Thoracic aorta (tissue), 2 donors: ENCODE data around the gene IL17C. TPM values are rescaled to one million over a fixed set of nuclear protein-coding genes. Genes with fewer than 3 reads are reported as not detected.

Experiments
- ATAC-seq: fragments of 150-250 bp; one replicate; pipeline ENCODE4 v1.8.0; 2017; ENCODE audit warnings: low read depth; ENCODE audit not compliant: insufficient number of reproducible peaks, low FRiP score
- DNase-seq: peaks from one replicate; pipeline ENCODE4 v3.0.0-alpha.2; 2020; ENCODE audit warnings: low spot score
- H3K27ac ChIP-seq, 2 donors: fragments of 200-600 bp; sonication (generic); 1 replicate in 1 of 2; 2 replicates in 1 of 2; pipeline ENCODE4 v1.5.1; 2016; ENCODE audit warnings: mild to moderate bottlenecking in 2 of 2, moderate library complexity in 2 of 2
- H3K27me3 ChIP-seq: fragments of 200-600 bp; sonication (generic); replicated peaks from 2 replicates; pipeline ENCODE4 v1.6.0; 2016; ENCODE audit warnings: mild to moderate bottlenecking; ENCODE audit not compliant: insufficient read depth
- H3K36me3 ChIP-seq: fragments of 200-600 bp; sonication (generic); one replicate; pipeline ENCODE4 v1.5.1; 2016
- H3K4me1 ChIP-seq, 2 donors: fragments of 200-600 bp; sonication (generic); 1 replicate in 1 of 2; 2 replicates in 1 of 2; pipeline versions ENCODE4 v1.5.1 to v1.6.0; 2016; ENCODE audit warnings: low read depth in 2 of 2, mild to moderate bottlenecking in 1 of 2; ENCODE audit not compliant: control insufficient read depth in 1 of 2
- H3K4me3 ChIP-seq: fragments of 200-600 bp; sonication (generic); 2 replicates; pipeline ENCODE4 v1.5.1; 2016; ENCODE audit warnings: mild to moderate bottlenecking
- H3K9me3 ChIP-seq: fragments of 200-600 bp; sonication (generic); 2 replicates; pipeline ENCODE4 v1.5.1; 2016
- total RNA-seq, 2 donors: library from RNA; depleted of rRNA; stranded (reverse); fragments of >200 nt; gene quantifications; one replicate each; pipeline versions ENCODE4 v1.1.0 to v1.2.3, GENCODE V29; 2016
- TF ChIP-seq, protein P1 (sequence below): fragments of 200-600 bp; sonication (generic); IDR thresholded peaks from one replicate; pipeline ENCODE4 v1.5.1; 2019; ENCODE audit warnings: antibody characterized with exemption

IL17C gene
- total RNA-seq, 2 donors from 2014 or later, result 0.92 TPM; not detected in 1

DNA sequence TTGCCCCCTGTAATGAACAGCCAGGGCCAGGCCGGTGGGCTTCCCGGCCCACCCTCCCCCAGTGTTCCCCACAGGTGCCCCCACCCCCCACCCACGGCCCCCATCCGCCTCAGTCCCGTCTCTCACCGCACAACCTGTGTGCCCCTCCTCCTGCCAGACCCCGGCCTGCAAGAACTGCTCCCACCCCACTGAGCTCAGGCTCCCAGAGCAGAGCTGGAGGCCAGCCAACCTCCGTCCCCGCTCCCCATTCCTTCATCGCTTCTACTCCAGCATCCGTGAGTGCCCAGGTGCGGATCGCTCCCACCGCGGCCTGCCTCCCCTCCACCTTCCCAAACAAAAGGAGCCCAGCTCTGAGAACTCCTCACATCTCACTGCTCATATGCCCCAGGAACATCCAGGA, 20.3 kb downstream of the IL17C start:
- ATAC-seq (no peak), DNase-seq (no peak)
- H3K4me1 ChIP-seq, result peaks cover 0 to 6% of the 10 kb centered on the region in 2 donors
- TF ChIP-seq, protein P1, sequence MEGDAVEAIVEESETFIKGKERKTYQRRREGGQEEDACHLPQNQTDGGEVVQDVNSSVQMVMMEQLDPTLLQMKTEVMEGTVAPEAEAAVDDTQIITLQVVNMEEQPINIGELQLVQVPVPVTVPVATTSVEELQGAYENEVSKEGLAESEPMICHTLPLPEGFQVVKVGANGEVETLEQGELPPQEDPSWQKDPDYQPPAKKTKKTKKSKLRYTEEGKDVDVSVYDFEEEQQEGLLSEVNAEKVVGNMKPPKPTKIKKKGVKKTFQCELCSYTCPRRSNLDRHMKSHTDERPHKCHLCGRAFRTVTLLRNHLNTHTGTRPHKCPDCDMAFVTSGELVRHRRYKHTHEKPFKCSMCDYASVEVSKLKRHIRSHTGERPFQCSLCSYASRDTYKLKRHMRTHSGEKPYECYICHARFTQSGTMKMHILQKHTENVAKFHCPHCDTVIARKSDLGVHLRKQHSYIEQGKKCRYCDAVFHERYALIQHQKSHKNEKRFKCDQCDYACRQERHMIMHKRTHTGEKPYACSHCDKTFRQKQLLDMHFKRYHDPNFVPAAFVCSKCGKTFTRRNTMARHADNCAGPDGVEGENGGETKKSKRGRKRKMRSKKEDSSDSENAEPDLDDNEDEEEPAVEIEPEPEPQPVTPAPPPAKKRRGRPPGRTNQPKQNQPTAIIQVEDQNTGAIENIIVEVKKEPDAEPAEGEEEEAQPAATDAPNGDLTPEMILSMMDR, result no peak
- H3K27ac ChIP-seq, result no peak overlapping the region
- H3K4me3 ChIP-seq, result no peak overlapping the region
- no peaks in the 10 kb centered on the region for H3K9me3 ChIP-seq
- H3K27me3 ChIP-seq, result no peaks in the 10 kb centered on the region
- H3K36me3 ChIP-seq, result peaks cover 13% of the 10 kb centered on the region

DNA sequence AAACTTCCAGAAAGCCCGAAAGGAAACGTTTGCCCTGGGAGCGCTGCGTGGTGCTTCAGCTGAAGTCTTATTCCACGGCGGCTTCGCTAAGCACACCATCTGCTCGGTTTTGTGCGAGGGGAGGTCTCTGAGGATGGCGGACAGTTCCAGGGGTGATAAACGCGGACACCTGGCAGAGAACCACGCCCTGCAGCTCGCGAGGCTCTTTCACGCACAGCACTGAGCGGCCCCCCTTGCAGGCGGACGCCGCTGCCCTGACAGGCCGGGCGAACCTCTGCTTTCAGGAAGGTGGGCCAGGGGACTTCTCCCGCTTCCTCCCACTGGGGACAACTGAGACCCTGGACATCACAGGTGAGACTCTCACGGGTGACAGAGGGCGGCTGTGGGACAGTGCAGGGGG, 20.8 kb downstream of the IL17C start:
- Histone ChIP-seq H3K27ac (no peak overlapping the region), H3K27me3 (no peaks in the 10 kb centered on the region), H3K4me3 (no peak overlapping the region), H3K9me3 (no peaks in the 10 kb centered on the region), H3K36me3 (peaks cover 13% of the 10 kb centered on the region), H3K4me1 (peaks cover 4 to 11% of the 10 kb centered on the region in 2 donors)
- DNase-seq (no peak), ATAC-seq (no peak)
- TF ChIP-seq, protein P1, result no peak

DNA sequence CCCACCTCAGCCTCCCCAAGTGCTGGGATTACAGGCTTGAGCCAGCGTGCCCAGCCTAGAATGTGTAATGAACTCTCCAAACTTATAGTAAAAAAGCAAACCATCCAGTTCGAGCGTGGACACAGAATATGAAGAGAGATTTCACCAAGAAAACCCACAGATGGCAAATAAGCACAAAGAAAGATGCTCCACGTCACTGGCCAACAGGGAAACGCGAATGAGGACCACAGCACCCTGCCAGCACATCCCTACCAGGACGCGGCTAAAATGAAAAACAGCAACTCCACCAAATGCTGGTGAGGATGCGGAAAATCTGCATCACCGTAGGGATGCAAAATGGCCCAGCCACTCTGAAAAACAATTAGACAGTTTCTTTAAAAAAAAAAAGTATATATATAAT, 23.1 kb downstream of the IL17C start:
- H3K4me1 ChIP-seq, result peaks cover 4 to 14% of the 10 kb centered on the region in 2 donors
- no peak overlapping the region for H3K4me3 ChIP-seq
- no peaks in the 10 kb centered on the region for H3K27me3 ChIP-seq
- DNase-seq (no peak), ATAC-seq (no peak)
- peaks cover 2% of the 10 kb centered on the region for H3K36me3 ChIP-seq
- no peaks in the 10 kb centered on the region for H3K9me3 ChIP-seq
- no peak overlapping the region for H3K27ac ChIP-seq
- TF ChIP-seq, protein P1, result no peak

DNA sequence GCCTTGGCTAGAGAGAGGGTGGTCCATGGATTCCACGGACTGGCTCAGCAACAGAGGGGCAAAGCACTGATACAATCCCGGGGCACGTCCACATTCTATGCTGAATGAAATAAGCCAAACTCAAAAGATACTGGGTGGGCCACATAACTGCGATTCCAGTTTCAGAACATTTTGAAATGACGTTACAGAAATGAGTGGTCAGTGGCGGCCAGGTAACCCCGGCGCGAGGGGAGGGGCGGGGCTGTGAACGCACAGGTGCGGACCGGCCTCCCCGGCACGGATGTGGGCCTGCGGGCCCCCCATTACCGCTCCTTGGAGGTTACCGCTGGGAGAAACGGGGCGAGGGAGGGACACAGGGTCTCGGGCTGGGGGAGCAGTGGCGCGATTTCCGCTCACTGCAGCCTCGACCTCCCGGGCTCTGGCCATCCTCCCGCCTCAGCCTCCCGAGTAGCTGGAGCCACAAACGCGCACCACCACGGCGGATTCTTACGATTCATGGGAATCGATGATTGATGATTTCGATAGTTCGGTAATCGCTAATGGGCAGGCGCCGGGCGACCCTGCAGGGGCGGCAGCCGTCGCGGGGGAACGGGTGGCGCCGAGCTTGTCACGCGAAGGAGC, 24.0 kb downstream of the IL17C start:
- H3K4me3 ChIP-seq, result peak overlapping the region; percentile 97
- TF ChIP-seq, protein P1, result no peak
- DNase-seq, result no peak

DNA sequence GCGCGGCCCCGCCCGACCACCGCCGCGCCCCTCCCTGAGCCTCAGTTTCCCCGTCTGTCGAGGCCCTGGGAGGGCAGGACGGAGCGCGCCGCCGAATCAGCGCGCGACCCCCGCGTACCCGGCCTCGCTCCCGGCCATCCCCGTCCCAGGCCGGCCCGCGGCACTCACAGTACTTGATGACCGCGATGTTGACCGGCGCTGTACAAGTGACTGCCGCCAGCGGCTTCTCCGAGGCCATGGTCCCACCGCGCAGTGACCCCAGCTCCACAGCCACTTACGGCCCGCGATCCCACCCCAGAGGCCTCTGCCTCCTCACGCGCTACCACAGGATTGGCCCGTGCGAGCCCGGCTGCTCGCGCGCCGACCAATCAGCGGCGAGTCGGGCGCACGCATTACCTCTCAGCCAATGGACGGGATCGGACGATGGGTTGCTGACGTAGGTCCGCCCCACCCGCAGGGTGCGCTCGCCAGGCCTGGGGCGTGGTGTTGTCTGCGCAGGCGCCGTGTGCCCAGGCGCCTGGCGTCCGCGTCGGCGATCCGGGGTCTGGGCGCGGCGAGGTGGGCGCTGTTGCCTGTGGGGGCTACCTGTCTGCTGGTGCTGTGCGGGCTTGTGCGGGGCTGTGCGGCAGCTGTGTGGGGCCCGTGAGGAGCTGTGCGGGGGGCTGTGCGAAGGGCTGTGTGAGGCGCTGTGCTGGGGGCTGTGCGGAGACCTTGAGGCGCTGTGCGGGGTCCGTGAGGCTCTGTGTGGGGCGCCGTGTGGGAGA, 24.7 kb downstream of the IL17C start, which contains the start of gene MVD:
Gene MVD, minus strand, starts transcription at position 249 of the 764 bp plus-strand sequence. Its CDS starts 11 bp downstream, at position 238.
- no peaks in the 10 kb centered on the region for H3K36me3 ChIP-seq
- peak within 1 kb of the TSS; percentile 70 to 73 for H3K27ac ChIP-seq
- peak; percentile 97 for ATAC-seq
- H3K9me3 ChIP-seq, result no peaks in the 10 kb centered on the region
- H3K27me3 ChIP-seq, result no peaks in the 10 kb centered on the region
- DNase-seq, result peak; percentile 83
- TF ChIP-seq, protein P1, result no peak
- H3K4me1 ChIP-seq, result peaks cover 4 to 14% of the 10 kb centered on the region in 2 donors
- peak within 1 kb of the TSS; percentile 97 for H3K4me3 ChIP-seq

More for the DNA sequence above, 24.0 kb downstream of the IL17C start:
- H3K9me3 ChIP-seq, result no peaks in the 10 kb centered on the region
- H3K27ac ChIP-seq, result peak overlapping the region; percentile 70 to 73
- H3K4me1 ChIP-seq, result peaks cover 4 to 14% of the 10 kb centered on the region in 2 donors
- H3K27me3 ChIP-seq, result no peaks in the 10 kb centered on the region
- H3K36me3 ChIP-seq, result no peaks in the 10 kb centered on the region
- no peak for ATAC-seq
